GM21786 (cell line): ENCODE data around the gene TRIM23.
"Not testable (repeated sequence)": the region's sequence is repeated elsewhere in the genome, so short reads cannot be mapped to it uniquely, and the experiment has no call there.

Experiments used
- ATAC-seq: cut with Tn5 transposase; IDR thresholded peaks from one replicate; pipeline ENCODE4 v1.9.1; 2021; ENCODE audit not compliant: unreplicated experiment

TRIM23 gene

GRCh38 chr5:65624025-65624570 is at the start of gene TRIM23:
TRIM23 (minus strand) TSS chr5:65624333; CDS start chr5:65624274, 59 bp downstream.
- peak; percentile 92 for ATAC-seq

- ATAC-seq: no peak
Observed at GRCh38 chr5:65672796-65673195, 48.7 kb upstream of the TRIM23 start.

GRCh38 chr5:65668696-65669095 is 44.6 kb upstream of the TRIM23 start:
- ATAC-seq: no peak

GRCh38 chr5:65663804-65664521 is 39.8 kb upstream of the TRIM23 start:
- no peak for ATAC-seq

GRCh38 chr5:65654713-65655112 is 30.6 kb upstream of the TRIM23 start:
- ATAC-seq: no peak

- ATAC-seq: no peak
Observed at GRCh38 chr5:65651144-65651543, 27.0 kb upstream of the TRIM23 start.

- ATAC-seq: no peak
Observed at GRCh38 chr5:65647941-65648340, 23.8 kb upstream of the TRIM23 start.

- no peak for ATAC-seq
Observed at GRCh38 chr5:65646938-65647337, 22.8 kb upstream of the TRIM23 start.

- ATAC-seq: no peak
Observed at GRCh38 chr5:65640240-65640639, 16.1 kb upstream of the TRIM23 start.

GRCh38 chr5:65630981-65631380 is 6.8 kb upstream of the TRIM23 start:
- ATAC-seq: no peak

- no peak for ATAC-seq
Observed at GRCh38 chr5:65625743-65626142, 1.6 kb upstream of the TRIM23 start.

- ATAC-seq: peak; percentile 70
Observed at GRCh38 chr5:65624571-65625555, 730 bp upstream of the TRIM23 start, which contains the start of the genes SHLD3 and TRAPPC13. SHLD3 (plus strand) TSS chr5:65625027; CDS start chr5:65629588, 4,561 bp downstream. TRAPPC13 (plus strand) TSS chr5:65625027; CDS start chr5:65625061, 34 bp downstream.

- no peak for ATAC-seq
Observed at GRCh38 chr5:65623482-65623881, 651 bp downstream of the TRIM23 start.

GRCh38 chr5:65621961-65622360 is 2.2 kb downstream of the TRIM23 start:
- not testable (repeated sequence) for ATAC-seq

- no peak for ATAC-seq
Observed at GRCh38 chr5:65620021-65620420, 4.1 kb downstream of the TRIM23 start.

- ATAC-seq: no peak
Observed at GRCh38 chr5:65612298-65612907, 11.7 kb downstream of the TRIM23 start.

GRCh38 chr5:65611524-65611923 is 12.6 kb downstream of the TRIM23 start:
- no peak for ATAC-seq

- not testable (repeated sequence) for ATAC-seq
Observed at GRCh38 chr5:65601761-65602160, 22.4 kb downstream of the TRIM23 start.

GRCh38 chr5:65588694-65589093 is 35.4 kb downstream of the TRIM23 start:
- no peak for ATAC-seq

GRCh38 chr5:65577141-65577540 is 47.0 kb downstream of the TRIM23 start:
- ATAC-seq: no peak
